ENCODE results near the gene MELK.

DNA sequence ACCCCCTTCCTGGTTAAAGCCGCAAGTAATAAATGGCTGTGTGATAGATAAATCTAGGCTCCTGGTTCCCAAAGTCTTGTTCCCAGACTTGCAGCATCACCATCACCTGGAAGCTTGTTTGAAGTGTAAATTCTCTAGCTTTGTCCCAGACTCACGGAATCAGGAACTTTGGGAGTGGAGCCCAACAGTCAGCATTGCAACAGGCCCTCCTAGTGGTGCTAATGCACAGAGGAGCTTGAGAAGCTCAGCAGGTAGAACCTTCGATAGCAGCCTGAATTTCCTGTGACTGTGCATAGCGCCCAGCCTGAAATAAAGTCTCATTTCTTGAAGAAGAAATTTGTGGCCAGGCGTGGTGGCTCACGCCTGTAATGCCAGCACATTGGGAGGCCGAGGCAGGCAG lies 30.3 kb upstream of the MELK start:
- TF ChIP-seq, protein P1, sequence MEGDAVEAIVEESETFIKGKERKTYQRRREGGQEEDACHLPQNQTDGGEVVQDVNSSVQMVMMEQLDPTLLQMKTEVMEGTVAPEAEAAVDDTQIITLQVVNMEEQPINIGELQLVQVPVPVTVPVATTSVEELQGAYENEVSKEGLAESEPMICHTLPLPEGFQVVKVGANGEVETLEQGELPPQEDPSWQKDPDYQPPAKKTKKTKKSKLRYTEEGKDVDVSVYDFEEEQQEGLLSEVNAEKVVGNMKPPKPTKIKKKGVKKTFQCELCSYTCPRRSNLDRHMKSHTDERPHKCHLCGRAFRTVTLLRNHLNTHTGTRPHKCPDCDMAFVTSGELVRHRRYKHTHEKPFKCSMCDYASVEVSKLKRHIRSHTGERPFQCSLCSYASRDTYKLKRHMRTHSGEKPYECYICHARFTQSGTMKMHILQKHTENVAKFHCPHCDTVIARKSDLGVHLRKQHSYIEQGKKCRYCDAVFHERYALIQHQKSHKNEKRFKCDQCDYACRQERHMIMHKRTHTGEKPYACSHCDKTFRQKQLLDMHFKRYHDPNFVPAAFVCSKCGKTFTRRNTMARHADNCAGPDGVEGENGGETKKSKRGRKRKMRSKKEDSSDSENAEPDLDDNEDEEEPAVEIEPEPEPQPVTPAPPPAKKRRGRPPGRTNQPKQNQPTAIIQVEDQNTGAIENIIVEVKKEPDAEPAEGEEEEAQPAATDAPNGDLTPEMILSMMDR (conservative IDR thresholded peaks at IDR 0.05; ENCODE audit: low read depth, low read length): no peak
- TF ChIP-seq EZH2 (IDR thresholded peaks at IDR 0.05; ENCODE audit: borderline replicate concordance, low read depth, low read length, poor library complexity, severe bottlenecking): no peak
